CD4-positive, alpha-beta T cell treated with Interleukin-4 for 1 hour (primary cell): ENCODE results near the gene RNASEH2A.
A peak's percentile ranks its signal among the peaks of the same experiment; 100 is the strongest.

Experiments
- DNase-seq, 2 donors: peaks; one replicate each; pipeline ENCODE4 v3.0.0-alpha.2; 2020 to 2022

The RNASEH2A gene

GRCh38 chr19:12806242-12807081, at the start of gene RNASEH2A:
Gene RNASEH2A (plus strand): TSS chr19:12806584. CDS start chr19:12806674, 90 bp downstream.
- DNase-seq = peak; percentile 87

- peak; percentile 62 to 68 for DNase-seq
Observed at GRCh38 chr19:12757544-12758274, 48.7 kb upstream of the RNASEH2A start.

GRCh38 chr19:12759686-12760085, 46.7 kb upstream of the RNASEH2A start:
- DNase-seq = no peak

- no peak for DNase-seq
Observed at GRCh38 chr19:12763100-12763499, 43.3 kb upstream of the RNASEH2A start.

- no peak for DNase-seq
Observed at GRCh38 chr19:12764698-12765097, 41.7 kb upstream of the RNASEH2A start.

- DNase-seq = peak; percentile 84
Observed at GRCh38 chr19:12766051-12766521, 40.3 kb upstream of the RNASEH2A start.

- DNase-seq = no peak
Observed at GRCh38 chr19:12767150-12767549, 39.2 kb upstream of the RNASEH2A start.

GRCh38 chr19:12767666-12768065, 38.7 kb upstream of the RNASEH2A start:
- no peak for DNase-seq

GRCh38 chr19:12769689-12770088, 36.7 kb upstream of the RNASEH2A start:
- DNase-seq = peak; percentile 73 to 78

GRCh38 chr19:12770922-12771321, 35.5 kb upstream of the RNASEH2A start:
- no peak for DNase-seq

GRCh38 chr19:12772323-12772722, 34.1 kb upstream of the RNASEH2A start:
- no peak for DNase-seq

GRCh38 chr19:12773571-12773970, 32.8 kb upstream of the RNASEH2A start:
- no peak for DNase-seq

- peak; percentile 63 to 71 for DNase-seq
Observed at GRCh38 chr19:12774588-12775555, 31.5 kb upstream of the RNASEH2A start, which contains the start of gene HOOK2. Gene HOOK2 (minus strand): TSS chr19:12775552. CDS start chr19:12775449, 103 bp downstream.

GRCh38 chr19:12777217-12778016, 29.0 kb upstream of the RNASEH2A start:
- DNase-seq = peak; percentile 80 to 82

- peak; percentile 55 to 60 for DNase-seq
Observed at GRCh38 chr19:12778017-12778904, 28.1 kb upstream of the RNASEH2A start.

GRCh38 chr19:12778905-12779161, 27.6 kb upstream of the RNASEH2A start:
- no peak for DNase-seq

GRCh38 chr19:12779162-12779993, 27.0 kb upstream of the RNASEH2A start:
- DNase-seq = no peak

- peak in 1 of 2 donors; percentile 93 for DNase-seq
Observed at GRCh38 chr19:12782174-12782423, 24.3 kb upstream of the RNASEH2A start.

- peak; percentile 94 to 96 for DNase-seq
Observed at GRCh38 chr19:12782424-12783290, 23.7 kb upstream of the RNASEH2A start.
